Activated CD4-positive, alpha-beta memory T cell treated with anti-CD3 and anti-CD28 coated beads for 36 hours (primary cell): ENCODE results near the gene ATP5F1D. TPM values are rescaled to one million over a fixed set of nuclear protein-coding genes. Genes with fewer than 3 reads are reported as not detected.

Experiments
- CTCF ChIA-PET: fragments of 350-600 bp; sonication (Branson Sonifier 250); formaldehyde crosslinking; loops from one replicate; lab custom pipeline; 2021; ENCODE audit warnings: antibody characterized with exemption, inconsistent platforms; lab: Charles Lee
- POLR2A ChIA-PET: fragments of 350-600 bp; sonication (Branson Sonifier 250); formaldehyde crosslinking; loops from one replicate; lab custom pipeline; 2021; ENCODE audit warnings: antibody characterized with exemption; lab: Charles Lee
- DNase-seq: peaks from one replicate; pipeline ENCODE4 v3.0.0-alpha.2; 2020
- H3K27ac Mint-ChIP-seq: one replicate; pipeline ENCODE4 v1.8.0; 2021; ENCODE audit warnings: mixed read lengths
- H3K27me3 Mint-ChIP-seq: one replicate; pipeline ENCODE4 v1.8.0; 2021; ENCODE audit warnings: mixed read lengths
- H3K36me3 Mint-ChIP-seq: one replicate; pipeline ENCODE4 v1.8.0; 2021; ENCODE audit warnings: mixed read lengths
- H3K4me1 Mint-ChIP-seq: one replicate; pipeline ENCODE4 v1.8.0; 2021; ENCODE audit warnings: low read depth, mixed read lengths
- H3K4me3 Mint-ChIP-seq: one replicate; pipeline ENCODE4 v1.8.0; 2021; ENCODE audit warnings: mild to moderate bottlenecking, mixed read lengths
- H3K9me3 Mint-ChIP-seq: one replicate; pipeline ENCODE4 v1.8.0; 2021; ENCODE audit warnings: mixed read lengths
- intact Hi-C: fragments of 100-400 bp; cut with micrococcal nuclease; formaldehyde crosslinking; loops from one replicate; pipeline ENCODE4 v1.15.1; 2023
- total RNA-seq, 2 experiments: library from RNA; stranded (reverse); gene quantifications; one replicate each; pipeline ENCODE4 v1.2.3, GENCODE V29; 2021

ATP5F1D gene
- total RNA-seq, 2 experiments from 2014 or later: 178 to 192 TPM

DNA sequence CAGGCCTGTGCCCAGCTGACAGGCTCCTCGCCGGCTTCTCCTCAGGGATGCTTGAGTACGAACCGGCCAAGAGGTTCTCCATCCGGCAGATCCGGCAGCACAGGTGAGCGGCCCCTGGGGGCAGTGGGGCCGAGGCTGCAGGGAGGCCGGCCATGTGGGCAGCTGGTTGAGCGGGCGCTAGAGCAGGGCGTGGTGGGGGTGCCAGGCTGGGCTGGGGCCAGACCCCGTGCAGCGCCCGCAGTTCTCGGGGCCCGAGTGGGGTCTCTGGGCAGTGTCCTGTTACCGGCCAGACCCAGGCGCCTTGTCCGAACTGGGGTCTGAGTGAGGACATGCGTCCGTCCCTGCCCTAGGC lies 19.7 kb upstream of the ATP5F1D start:
- H3K9me3 Mint-ChIP-seq: no peaks in the 10 kb centered on the region
- DNase-seq: no peak
- ChIA-PET POLR2A (no interaction called here), CTCF (interaction anchor here (1.1 to 1.5 kb wide), 2 partner anchors 21 to 23 kb away, joined by 4 read pairs; no protein-coding TSS in a partner anchor)
- no peaks in the 10 kb centered on the region for H3K4me1 Mint-ChIP-seq
- intact Hi-C loops: no loop called here
- H3K27ac Mint-ChIP-seq: no peak overlapping the region
- H3K4me3 Mint-ChIP-seq: no peak overlapping the region
- no peaks in the 10 kb centered on the region for H3K27me3 Mint-ChIP-seq
- H3K36me3 Mint-ChIP-seq: no peaks in the 10 kb centered on the region

DNA sequence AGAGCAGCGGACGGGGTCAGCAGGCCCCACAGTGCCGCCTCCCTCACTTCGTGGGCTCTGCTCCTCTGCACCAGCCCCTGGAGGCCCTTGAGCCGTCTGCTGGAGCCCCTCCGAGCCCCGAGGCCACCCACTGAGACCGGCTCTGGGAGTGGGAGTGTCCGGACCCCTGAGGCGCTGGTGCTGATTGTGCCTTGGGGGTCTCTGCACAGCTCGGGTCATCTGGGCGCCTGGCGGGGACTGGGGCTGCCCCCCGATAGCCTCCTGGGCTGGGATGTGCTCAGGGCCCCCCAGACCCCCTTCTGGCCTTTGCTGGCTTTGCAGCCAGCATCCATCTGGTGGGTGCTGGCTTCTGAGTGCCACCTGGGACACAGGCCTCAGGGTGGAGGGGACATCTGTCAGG lies 19.2 kb upstream of the ATP5F1D start:
- peaks cover 2% of the 10 kb centered on the region for H3K36me3 Mint-ChIP-seq
- ChIA-PET CTCF (interaction anchor here (0.6 to 1.5 kb wide), 4 partner anchors 11 to 123 kb away, joined by 3 to 4 read pairs (median 4); no protein-coding TSS in a partner anchor), POLR2A (no interaction called here)
- no peak overlapping the region for H3K27ac Mint-ChIP-seq
- no peak overlapping the region for H3K4me3 Mint-ChIP-seq
- H3K4me1 Mint-ChIP-seq: no peaks in the 10 kb centered on the region
- intact Hi-C loops: no loop called here
- no peaks in the 10 kb centered on the region for H3K9me3 Mint-ChIP-seq
- no peaks in the 10 kb centered on the region for H3K27me3 Mint-ChIP-seq
- no peak for DNase-seq

DNA sequence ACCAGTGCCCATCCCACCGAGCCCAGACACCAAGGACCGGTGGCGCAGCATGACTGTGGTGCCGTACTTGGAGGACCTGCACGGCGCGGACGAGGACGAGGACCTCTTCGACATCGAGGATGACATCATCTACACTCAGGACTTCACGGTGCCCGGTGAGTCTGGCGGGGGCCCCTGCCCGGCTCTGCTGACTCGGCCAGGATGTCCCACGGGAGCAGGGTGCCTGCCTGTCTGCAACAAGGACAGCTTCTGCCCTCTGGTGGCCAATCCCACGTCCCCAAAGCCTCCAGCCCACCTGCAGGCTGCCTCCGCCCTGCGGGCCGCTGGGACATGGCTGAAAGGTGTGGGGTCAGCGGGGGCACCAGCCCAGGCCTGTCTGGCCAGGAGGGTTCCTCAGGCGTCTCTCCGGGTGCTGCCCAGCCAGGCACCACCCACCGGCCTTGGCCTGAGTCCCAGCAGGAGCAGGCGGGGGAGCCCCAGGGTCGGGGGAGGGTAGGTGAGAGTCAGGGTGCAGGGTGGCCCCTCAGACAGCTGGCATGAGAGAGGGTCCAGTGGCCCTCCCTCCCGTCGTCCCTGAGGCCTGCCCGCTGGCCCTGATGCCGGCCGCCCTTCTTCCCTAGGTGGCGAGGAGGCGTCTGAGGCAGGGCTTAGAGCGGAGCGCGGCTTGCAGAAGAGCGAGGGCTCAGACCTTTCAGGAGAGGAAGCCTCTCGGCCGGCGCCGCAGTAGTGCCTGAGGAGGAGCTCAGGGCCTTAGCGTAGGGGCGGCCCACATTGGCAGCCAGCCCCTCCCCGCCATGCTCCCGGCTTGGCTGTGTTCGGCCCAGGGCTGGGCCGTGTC lies 18.3 kb upstream of the ATP5F1D start:
- Mint-ChIP-seq H3K4me1 (no peaks in the 10 kb centered on the region), H3K4me3 (no peak overlapping the region), H3K27me3 (no peaks in the 10 kb centered on the region), H3K36me3 (peaks cover 6% of the 10 kb centered on the region), H3K9me3 (no peaks in the 10 kb centered on the region), H3K27ac (no peak overlapping the region)
- CTCF ChIA-PET: interaction anchor here (0.6 to 1.2 kb wide), 4 partner anchors 12 to 124 kb away, joined by 3 to 4 read pairs (median 4); no protein-coding TSS in a partner anchor
- POLR2A ChIA-PET: no interaction called here
- intact Hi-C loops: no loop called here
- DNase-seq: peak; percentile 51

DNA sequence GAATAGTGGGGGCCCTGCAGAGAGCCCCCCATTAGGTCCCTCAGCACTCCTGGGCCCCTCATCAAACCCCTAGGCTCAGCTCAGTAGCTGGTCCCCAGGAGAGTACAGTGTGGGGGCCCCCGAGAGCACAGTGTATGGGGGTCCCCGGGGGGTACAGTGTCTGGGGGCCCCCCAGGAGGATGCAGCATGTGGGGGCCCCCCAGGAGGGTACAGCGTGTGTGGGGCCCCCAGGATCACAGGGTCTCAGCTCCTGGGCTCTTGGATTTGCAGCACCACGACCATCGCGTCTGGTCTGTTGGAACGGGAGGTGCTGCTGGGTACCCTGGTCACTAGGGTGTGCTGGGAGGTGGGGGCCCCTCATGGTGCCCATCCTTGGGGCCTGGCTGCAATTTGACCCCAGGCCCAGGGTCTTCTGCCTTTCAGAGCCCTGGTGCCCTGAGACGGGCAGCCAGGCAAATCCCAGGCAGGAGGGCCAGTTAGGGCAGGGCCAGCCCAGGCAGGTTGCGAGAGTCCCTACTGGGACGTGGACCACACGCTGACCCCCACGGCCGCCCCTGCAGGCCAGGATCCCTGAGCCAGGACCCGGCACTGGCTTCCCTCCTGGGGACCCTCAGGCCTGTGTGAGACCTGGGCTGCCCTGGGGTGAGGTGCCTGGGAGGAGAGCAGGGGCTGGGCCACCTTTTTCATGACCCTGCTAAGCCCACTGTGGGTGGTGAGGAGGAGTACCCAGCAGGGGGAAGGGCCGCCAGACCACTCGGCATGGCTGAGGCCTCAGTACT lies 17.3 kb upstream of the ATP5F1D start:
- no peak overlapping the region for H3K27ac Mint-ChIP-seq
- no peaks in the 10 kb centered on the region for H3K9me3 Mint-ChIP-seq
- CTCF ChIA-PET: interaction anchor here (1.2 kb wide), 1 partner anchor 14 kb away, joined by 4 read pairs; no protein-coding TSS in a partner anchor
- H3K4me1 Mint-ChIP-seq: no peaks in the 10 kb centered on the region
- no peak for DNase-seq
- no peak overlapping the region for H3K4me3 Mint-ChIP-seq
- intact Hi-C loops: no loop called here
- H3K27me3 Mint-ChIP-seq: no peaks in the 10 kb centered on the region
- H3K36me3 Mint-ChIP-seq: peaks cover 7% of the 10 kb centered on the region
- POLR2A ChIA-PET: no interaction called here

DNA sequence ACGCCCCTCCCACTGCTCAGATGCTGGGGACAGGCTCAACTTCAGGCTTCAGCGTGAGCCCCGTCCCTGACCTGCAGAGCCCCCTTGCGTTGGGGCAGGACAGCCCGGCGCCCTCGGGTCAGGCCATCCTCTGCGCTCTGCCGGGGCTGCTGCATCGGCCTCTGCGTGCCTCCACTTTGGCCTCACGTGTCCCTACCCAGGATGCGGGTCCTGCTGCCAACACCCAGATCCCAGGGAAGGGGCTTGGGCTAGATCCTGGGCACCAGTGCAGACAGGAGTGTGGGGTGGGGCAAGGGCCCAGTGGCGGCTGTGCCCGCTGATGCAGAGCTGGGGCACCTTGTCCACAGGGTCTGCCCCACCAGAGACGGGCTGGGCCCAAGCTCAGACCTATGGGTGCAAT lies 16.7 kb upstream of the ATP5F1D start:
- H3K27me3 Mint-ChIP-seq: no peaks in the 10 kb centered on the region
- H3K9me3 Mint-ChIP-seq: no peaks in the 10 kb centered on the region
- H3K36me3 Mint-ChIP-seq: peaks cover 7% of the 10 kb centered on the region
- POLR2A ChIA-PET: no interaction called here
- no peaks in the 10 kb centered on the region for H3K4me1 Mint-ChIP-seq
- H3K4me3 Mint-ChIP-seq: no peak overlapping the region
- no peak overlapping the region for H3K27ac Mint-ChIP-seq
- CTCF ChIA-PET: interaction anchor here (0.7 to 1.1 kb wide), 4 partner anchors 10 to 160 kb away, joined by 3 to 4 read pairs (median 3); no protein-coding TSS in a partner anchor
- intact Hi-C loops: no loop called here
- no peak for DNase-seq

DNA sequence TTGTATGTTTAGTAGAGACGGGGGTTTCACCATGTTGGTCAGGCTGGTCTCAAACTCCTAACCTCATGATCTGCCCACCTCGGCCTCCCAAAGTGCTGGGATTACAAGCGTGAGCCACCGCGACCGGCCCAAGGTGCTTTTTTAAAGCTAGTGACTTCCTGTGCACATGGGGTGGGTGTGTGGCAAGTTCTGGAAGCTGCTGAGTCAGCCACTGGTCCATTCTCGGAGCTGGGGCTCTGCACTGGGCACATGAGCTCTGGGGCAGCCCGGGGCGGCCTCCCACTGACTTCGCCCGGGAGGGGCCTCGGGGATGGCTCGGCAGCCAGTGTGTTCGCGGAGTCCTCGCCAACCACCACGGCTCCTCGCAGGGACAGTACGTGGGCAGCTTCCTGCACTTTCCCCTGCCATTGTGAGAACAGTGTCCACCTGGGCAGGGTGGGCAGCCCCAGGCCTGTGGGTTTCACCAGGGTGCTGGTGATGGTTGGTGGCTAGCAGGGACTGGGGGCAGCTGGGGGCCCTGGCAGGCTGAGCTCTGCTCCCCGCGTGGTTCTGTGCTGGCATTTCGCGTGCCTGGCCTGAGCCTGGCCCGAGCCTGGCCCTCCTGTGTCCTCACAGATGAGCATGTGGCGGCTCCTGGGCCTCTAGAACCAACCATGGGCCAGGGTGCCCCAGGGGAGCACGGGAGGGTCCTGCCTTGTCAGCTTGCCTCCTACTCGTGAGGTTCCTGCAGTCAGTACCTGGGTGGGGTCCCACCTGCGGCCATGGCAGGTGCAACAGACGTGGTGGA lies 15.9 kb upstream of the ATP5F1D start:
- Mint-ChIP-seq H3K27me3 (no peaks in the 10 kb centered on the region), H3K27ac (no peak overlapping the region), H3K36me3 (peaks cover 7% of the 10 kb centered on the region), H3K9me3 (no peaks in the 10 kb centered on the region), H3K4me1 (no peaks in the 10 kb centered on the region), H3K4me3 (no peak overlapping the region)
- intact Hi-C loops: no loop called here
- no peak for DNase-seq
- ChIA-PET CTCF (interaction anchor here (0.7 to 1.1 kb wide), 4 partner anchors 11 to 161 kb away, joined by 3 to 4 read pairs (median 3); no protein-coding TSS in a partner anchor), POLR2A (no interaction called here)

DNA sequence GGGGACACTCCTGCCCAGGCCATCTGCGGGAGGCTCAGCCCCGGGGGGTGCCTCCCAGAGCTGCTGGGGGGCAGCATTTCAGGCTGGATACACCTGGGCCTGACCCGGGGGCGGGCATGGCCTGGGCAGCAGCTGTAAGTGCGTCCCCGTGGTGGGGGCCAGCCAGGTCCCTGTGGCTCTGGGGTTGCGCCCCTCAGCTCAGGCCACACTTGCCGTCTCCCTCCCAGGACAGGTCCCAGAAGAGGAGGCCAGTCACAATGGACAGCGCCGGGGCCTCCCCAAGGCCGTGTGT lies 15.4 kb upstream of the ATP5F1D start:
- no peak overlapping the region for H3K27ac Mint-ChIP-seq
- intact Hi-C loops: no loop called here
- POLR2A ChIA-PET: no interaction called here
- H3K4me3 Mint-ChIP-seq: no peak overlapping the region
- no peaks in the 10 kb centered on the region for H3K27me3 Mint-ChIP-seq
- peaks cover 7% of the 10 kb centered on the region for H3K36me3 Mint-ChIP-seq
- no peak for DNase-seq
- H3K9me3 Mint-ChIP-seq: no peaks in the 10 kb centered on the region
- CTCF ChIA-PET: interaction anchor here (1.1 kb wide), 1 partner anchor 113 kb away, joined by 3 read pairs; no protein-coding TSS in a partner anchor
- no peaks in the 10 kb centered on the region for H3K4me1 Mint-ChIP-seq

DNA sequence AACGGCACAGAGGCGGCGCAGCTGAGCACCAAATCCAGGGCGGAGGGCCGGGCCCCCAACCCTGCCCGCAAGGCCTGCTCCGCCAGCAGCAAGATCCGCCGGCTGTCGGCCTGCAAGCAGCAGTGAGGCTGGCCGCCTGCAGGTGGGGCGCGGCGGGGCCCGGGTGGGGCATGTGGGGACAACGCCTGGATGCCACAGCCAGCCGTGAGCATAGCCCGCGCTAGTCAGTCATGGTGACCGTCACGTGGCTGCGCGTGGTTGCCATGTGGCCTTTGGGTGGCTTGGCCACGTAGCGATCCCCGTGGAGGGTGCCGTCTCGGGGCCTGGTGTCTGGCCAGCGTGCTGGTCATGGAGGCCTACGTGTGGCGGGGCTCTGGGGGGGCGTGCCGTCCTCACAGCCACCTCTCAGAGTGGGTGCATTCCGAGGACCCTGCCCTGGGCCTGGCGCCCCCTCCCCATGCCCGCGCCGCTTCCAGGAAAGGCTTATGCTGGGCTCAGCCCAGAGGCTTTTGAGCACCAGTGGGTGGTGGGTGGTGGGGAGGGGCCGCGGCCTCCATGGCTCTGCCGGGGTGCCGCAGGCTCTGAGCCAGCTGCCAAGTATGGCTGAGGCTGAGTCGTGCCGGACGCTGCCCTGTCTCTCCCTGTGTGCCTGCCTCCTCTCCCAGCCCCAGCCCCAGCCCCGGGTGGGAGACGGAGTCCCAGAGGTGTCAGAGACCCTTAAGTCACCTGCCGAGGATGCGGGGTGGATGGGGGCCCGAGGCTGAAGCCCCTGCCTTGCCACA lies 14.8 kb upstream of the ATP5F1D start:
- ChIA-PET POLR2A (no interaction called here), CTCF (no interaction called here)

DNA sequence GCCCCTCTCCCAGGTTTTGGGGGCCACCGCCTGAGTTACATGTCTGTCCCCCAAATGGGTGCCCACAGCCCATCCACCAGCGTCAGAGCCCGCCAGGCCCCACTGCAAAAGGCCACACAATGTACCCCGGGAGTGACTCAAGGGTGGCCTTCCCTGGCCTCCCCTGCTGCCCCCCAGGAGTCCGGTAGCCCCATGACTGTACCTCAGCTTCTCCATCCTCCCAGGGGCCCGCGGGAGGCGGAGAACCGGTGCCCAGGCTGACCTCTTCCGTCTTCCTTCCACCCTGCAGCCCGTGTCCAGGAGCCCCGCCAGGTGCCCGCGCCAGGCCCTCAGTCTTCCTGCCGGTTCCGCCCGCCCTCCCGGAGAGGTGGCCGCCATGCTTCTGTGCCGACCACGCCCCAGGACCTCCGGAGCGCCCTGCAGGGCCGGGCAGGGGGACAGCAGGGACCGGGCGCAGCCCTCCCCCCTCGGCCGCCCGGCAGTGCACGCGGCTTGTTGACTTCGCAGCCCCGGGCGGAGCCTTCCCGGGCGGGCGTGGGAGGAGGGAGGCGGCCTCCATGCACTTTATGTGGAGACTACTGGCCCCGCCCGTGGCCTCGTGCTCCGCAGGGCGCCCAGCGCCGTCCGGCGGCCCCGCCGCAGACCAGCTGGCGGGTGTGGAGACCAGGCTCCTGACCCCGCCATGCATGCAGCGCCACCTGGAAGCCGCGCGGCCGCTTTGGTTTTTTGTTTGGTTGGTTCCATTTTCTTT lies 14.1 kb upstream of the ATP5F1D start:
- H3K4me3 Mint-ChIP-seq: no peak overlapping the region
- intact Hi-C loops: no loop called here
- ChIA-PET CTCF (no interaction called here), POLR2A (no interaction called here)
- no peak for DNase-seq
- no peak overlapping the region for H3K27ac Mint-ChIP-seq
- H3K36me3 Mint-ChIP-seq: peaks cover 7% of the 10 kb centered on the region
- H3K9me3 Mint-ChIP-seq: no peaks in the 10 kb centered on the region
- no peaks in the 10 kb centered on the region for H3K27me3 Mint-ChIP-seq
- no peaks in the 10 kb centered on the region for H3K4me1 Mint-ChIP-seq

More for the DNA sequence above, 14.8 kb upstream of the ATP5F1D start:
- DNase-seq: no peak
- Mint-ChIP-seq H3K27me3 (no peaks in the 10 kb centered on the region), H3K9me3 (no peaks in the 10 kb centered on the region), H3K4me3 (no peak overlapping the region), H3K27ac (no peak overlapping the region), H3K36me3 (peaks cover 7% of the 10 kb centered on the region), H3K4me1 (no peaks in the 10 kb centered on the region)
- intact Hi-C loops: no loop called here

DNA sequence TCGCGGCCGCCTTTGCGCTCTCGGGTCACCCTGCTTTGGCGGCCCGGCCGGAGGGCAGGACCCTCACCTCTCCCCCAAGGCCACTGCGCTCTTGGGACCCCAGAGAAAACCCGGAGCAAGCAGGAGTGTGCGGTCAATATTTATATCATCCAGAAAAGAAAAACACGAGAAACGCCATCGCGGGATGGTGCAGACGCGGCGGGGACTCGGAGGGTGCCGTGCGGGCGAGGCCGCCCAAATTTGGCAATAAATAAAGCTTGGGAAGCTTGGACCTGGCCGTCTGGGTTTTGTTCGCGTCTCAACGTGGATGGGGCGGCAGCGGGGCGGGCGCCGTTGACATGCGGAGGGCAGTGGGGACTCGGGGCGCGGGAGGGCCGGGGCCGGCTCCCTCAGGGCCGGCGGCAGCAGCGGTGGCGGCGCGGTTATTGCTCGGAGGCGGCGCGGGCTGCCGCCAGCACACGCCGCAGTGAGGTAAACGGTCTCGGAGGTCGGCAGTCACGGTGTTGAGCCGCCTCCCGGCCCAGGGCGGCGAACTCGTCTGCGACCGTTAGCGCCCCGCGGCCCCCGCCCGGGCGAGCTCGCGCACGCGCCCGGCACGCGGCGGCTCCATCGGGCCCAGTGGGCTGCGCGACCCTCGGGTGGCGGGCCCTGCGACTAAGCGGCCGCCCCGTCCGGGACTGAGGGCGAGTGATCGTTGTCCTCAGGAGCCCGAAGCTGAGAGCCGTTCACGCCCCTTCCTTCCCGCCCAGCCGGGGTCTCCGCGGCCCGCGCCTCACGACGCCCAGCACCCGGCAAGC lies 13.2 kb upstream of the ATP5F1D start:
- Mint-ChIP-seq H3K27me3 (no peaks in the 10 kb centered on the region), H3K4me3 (no peak overlapping the region), H3K27ac (no peak overlapping the region), H3K4me1 (no peaks in the 10 kb centered on the region), H3K36me3 (peaks cover 7% of the 10 kb centered on the region), H3K9me3 (no peaks in the 10 kb centered on the region)
- intact Hi-C loops: no loop called here
- POLR2A ChIA-PET: no interaction called here
- CTCF ChIA-PET: no interaction called here
- DNase-seq: no peak
